OCI-LY7 (cell line): Measurements from ENCODE around the gene VAMP1. TPM values are rescaled to one million over a fixed set of nuclear protein-coding genes. Genes with fewer than 3 reads are reported as not detected.

Experiments
- BruUV-seq: library from RNA; stranded (reverse); fragments of 400-500 nt; replicated peaks from 2 replicates; lab custom pipeline; 2021; lab: Mats Ljungman, UMichigan
- CTCF ChIA-PET: fragments of 300-600 bp; sonication (Branson Sonifier 250); formaldehyde crosslinking; loops from one replicate; lab custom pipeline; 2022; ENCODE audit warnings: antibody characterized with exemption; ENCODE audit not compliant: unreplicated experiment; lab: Charles Lee
- POLR2A ChIA-PET: fragments of 300-600 bp; sonication (Branson Sonifier 250); formaldehyde crosslinking; loops from one replicate; lab custom pipeline; 2022; ENCODE audit warnings: antibody characterized with exemption; lab: Charles Lee
- DNase-seq: peaks from one replicate; pipeline ENCODE4 v3.0.0-alpha.2; 2015; ENCODE audit warnings: low spot score
- H2AFZ ChIP-seq: fragments of 200-600 bp; sonication (generic), shearing (Covaris generic); 2 replicates; pipeline ENCODE4 v1.6.1; 2014; ENCODE audit warnings: mild to moderate bottlenecking, antibody characterized with exemption, low read length, moderate library complexity
- H3K27ac ChIP-seq: fragments of 200-600 bp; sonication (generic); 2 replicates; pipeline ENCODE4 v1.5.1; 2014; ENCODE audit warnings: mixed run types, low read depth, mild to moderate bottlenecking, moderate library complexity, low read length, inconsistent platforms; ENCODE audit not compliant: poor library complexity, severe bottlenecking
- H3K36me3 ChIP-seq: fragments of 200-600 bp; sonication (generic); 2 replicates; pipeline ENCODE4 v1.6.1; 2014; ENCODE audit warnings: mild to moderate bottlenecking, antibody characterized with exemption, low read length, moderate library complexity, mixed read lengths; ENCODE audit not compliant: insufficient read depth
- H3K4me1 ChIP-seq: fragments of 200-600 bp; sonication (generic); 2 replicates; pipeline ENCODE4 v1.5.1; 2014; ENCODE audit warnings: mild to moderate bottlenecking, low read length; ENCODE audit not compliant: insufficient read depth, poor library complexity, severe bottlenecking
- H3K4me2 ChIP-seq: fragments of 200-600 bp; sonication (generic); 2 replicates; pipeline ENCODE4 v1.6.1; 2014; ENCODE audit warnings: mild to moderate bottlenecking, low read length
- H3K4me3 ChIP-seq: fragments of 200-600 bp; sonication (generic); 2 replicates; pipeline ENCODE4 v1.5.1; 2014; ENCODE audit warnings: mild to moderate bottlenecking, low read depth, low read length; ENCODE audit not compliant: poor library complexity, severe bottlenecking
- H3K79me2 ChIP-seq: fragments of 200-600 bp; sonication (generic); 2 replicates; pipeline ENCODE4 v1.6.1; 2016; ENCODE audit warnings: low read depth, mild to moderate bottlenecking, low read length, moderate library complexity, mixed read lengths; ENCODE audit not compliant: insufficient read depth
- H3K9me2 ChIP-seq: fragments of 200-600 bp; sonication (generic); 2 replicates; pipeline ENCODE4 v1.6.1; 2016; ENCODE audit warnings: mild to moderate bottlenecking, low read length, mixed read lengths; ENCODE audit not compliant: insufficient read depth
- H3K9me3 ChIP-seq: fragments of 200-600 bp; sonication (generic); 2 replicates; pipeline ENCODE4 v1.6.1; 2014; ENCODE audit warnings: mild to moderate bottlenecking, mixed run types, low read length, mixed read lengths
- H4K20me1 ChIP-seq: fragments of 200-600 bp; sonication (generic); 2 replicates; pipeline ENCODE4 v1.6.1; 2014; ENCODE audit warnings: mild to moderate bottlenecking, antibody characterized with exemption, low read length, moderate library complexity, mixed read lengths; ENCODE audit not compliant: insufficient read depth
- CTCF ChIP-seq: fragments of 200-600 bp; sonication (generic); conservative IDR thresholded peaks from 2 replicates; pipeline ENCODE4 v1.5.1; 2014; ENCODE audit warnings: mild to moderate bottlenecking, antibody characterized with exemption, low read length, moderate library complexity, mixed read lengths
- EZH2phosphoT487 ChIP-seq: fragments of 200-600 bp; sonication (generic); IDR thresholded peaks from 2 replicates; pipeline ENCODE4 v1.6.1; 2018; ENCODE audit warnings: low read depth, borderline replicate concordance, mild to moderate bottlenecking, mixed run types, antibody characterized with exemption, low read length, moderate library complexity, mixed read lengths
- intact Hi-C: fragments of 100-400 bp; cut with micrococcal nuclease; formaldehyde crosslinking; loops from one replicate; pipeline ENCODE4 v1.10.0; 2022; ENCODE audit not compliant: unreplicated experiment
- total RNA-seq, 2 experiments: library from RNA; depleted of rRNA in 1 of 2; stranded (reverse); fragments of >200 nt in 1 of 2; shearing (Covaris generic) in 1 of 2; gene quantifications; 2 replicates each; pipeline ENCODE4 v1.2.3, GENCODE V29; 2014 to 2022

Gene VAMP1
- total RNA-seq, 2 experiments from 2014 or later = 46.9 to 86.0 TPM

- Histone ChIP-seq H3K9me2 (no peaks in the 10 kb centered on the region), H3K79me2 (no peaks in the 10 kb centered on the region), H3K36me3 (no peaks in the 10 kb centered on the region), H3K4me1 (peaks cover 6% of the 10 kb centered on the region), H4K20me1 (no peaks in the 10 kb centered on the region), H3K4me3 (no peak overlapping the region), H3K4me2 (no peak overlapping the region), H3K27ac (no peak overlapping the region), H3K9me3 (no peaks in the 10 kb centered on the region), H2AFZ (no peak overlapping the region)
- CTCF ChIA-PET = no interaction called here
- no peak for DNase-seq
- BruUV-seq = no TSS peak
- TF ChIP-seq EZH2phosphoT487 (no peak), CTCF (no peak)
- intact Hi-C loops = no loop called here
- POLR2A ChIA-PET = interaction anchor here (0.5 kb wide), 1 partner anchor 117 kb away, joined by 3 read pairs; the partner anchor contains the start of gene GAPDH
These were observed 53.9 kb downstream of the VAMP1 start for GRCh38 chr12:6416596-6416995.

Other genes starting within 250 kb of the VAMP1 start
- gene PLEKHG6, start 160.0 kb downstream of the VAMP1 start, total RNA-seq (2014; rRNA removed; shearing (Covaris generic)) = not detected in 2 replicates
- not detected in 2 replicates for gene PLEKHG6, start 160.0 kb downstream of the VAMP1 start, total RNA-seq (2022)
- 23.4 and 37.3 TPM in 2 replicates for gene TNFRSF1A, start 128.6 kb downstream of the VAMP1 start, total RNA-seq (2014; rRNA removed; shearing (Covaris generic))
- 50.9 and 55.7 TPM in 2 replicates for gene TNFRSF1A, start 128.6 kb downstream of the VAMP1 start, total RNA-seq (2022)
- gene SCNN1A, start 95.1 kb downstream of the VAMP1 start, total RNA-seq (2014; rRNA removed; shearing (Covaris generic)) = 0.35 and 0.51 TPM in 2 replicates
- gene SCNN1A, start 95.1 kb downstream of the VAMP1 start, total RNA-seq (2022) = 1.0 and 1.3 TPM in 2 replicates
- not detected in 2 replicates for gene LTBR, start 86.5 kb downstream of the VAMP1 start, total RNA-seq (2014; rRNA removed; shearing (Covaris generic))
- not detected in 2 replicates for gene LTBR, start 86.5 kb downstream of the VAMP1 start, total RNA-seq (2022)
- gene CD27, start 25.7 kb downstream of the VAMP1 start, total RNA-seq (2014; rRNA removed; shearing (Covaris generic)) = 18.0 and 19.8 TPM in 2 replicates
- gene CD27, start 25.7 kb downstream of the VAMP1 start, total RNA-seq (2022) = 39.9 and 48.3 TPM in 2 replicates
- gene TAPBPL, start 18.6 kb downstream of the VAMP1 start, total RNA-seq (2014; rRNA removed; shearing (Covaris generic)) = 18.4 and 23.7 TPM in 2 replicates
- 22.2 and 25.5 TPM in 2 replicates for gene TAPBPL, start 18.6 kb downstream of the VAMP1 start, total RNA-seq (2022)
- 152 and 164 TPM in 2 replicates for gene MRPL51, start 22.6 kb upstream of the VAMP1 start, total RNA-seq (2014; rRNA removed; shearing (Covaris generic))
- gene MRPL51, start 22.6 kb upstream of the VAMP1 start, total RNA-seq (2022) = 280 and 338 TPM in 2 replicates
- 157 and 195 TPM in 2 replicates for gene NCAPD2, start 23.4 kb upstream of the VAMP1 start, total RNA-seq (2014; rRNA removed; shearing (Covaris generic))
- 225 and 267 TPM in 2 replicates for gene NCAPD2, start 23.4 kb upstream of the VAMP1 start, total RNA-seq (2022)
- gene GAPDH, start 63.8 kb upstream of the VAMP1 start, total RNA-seq (2014; rRNA removed; shearing (Covaris generic)) = 3,369 and 3,801 TPM in 2 replicates
- 3,794 and 4,502 TPM in 2 replicates for gene GAPDH, start 63.8 kb upstream of the VAMP1 start, total RNA-seq (2022)
- 16.9 and 25.4 TPM in 2 replicates for gene IFFO1, start 85.4 kb upstream of the VAMP1 start, total RNA-seq (2014; rRNA removed; shearing (Covaris generic))
- gene IFFO1, start 85.4 kb upstream of the VAMP1 start, total RNA-seq (2022) = 30.5 and 32.3 TPM in 2 replicates
- gene NOP2, start 97.6 kb upstream of the VAMP1 start, total RNA-seq (2014; rRNA removed; shearing (Covaris generic)) = 87.9 and 116 TPM in 2 replicates
- 86.5 and 100 TPM in 2 replicates for gene NOP2, start 97.6 kb upstream of the VAMP1 start, total RNA-seq (2022)
- 287 and 319 TPM in 2 replicates for gene CHD4, start 136.7 kb upstream of the VAMP1 start, total RNA-seq (2014; rRNA removed; shearing (Covaris generic))
- gene CHD4, start 136.7 kb upstream of the VAMP1 start, total RNA-seq (2022) = 247 and 267 TPM in 2 replicates
- 7.7 and 14.4 TPM in 2 replicates for gene LPAR5, start 165.3 kb upstream of the VAMP1 start, total RNA-seq (2014; rRNA removed; shearing (Covaris generic))
- 25.3 and 25.6 TPM in 2 replicates for gene LPAR5, start 165.3 kb upstream of the VAMP1 start, total RNA-seq (2022)
- gene ACRBP, start 176.8 kb upstream of the VAMP1 start, total RNA-seq (2014; rRNA removed; shearing (Covaris generic)) = 3.6 and 4.4 TPM in 2 replicates
- gene ACRBP, start 176.8 kb upstream of the VAMP1 start, total RNA-seq (2022) = 9.3 and 9.4 TPM in 2 replicates
- 27.1 and 38.1 TPM in 2 replicates for gene ING4, start 192.4 kb upstream of the VAMP1 start, total RNA-seq (2014; rRNA removed; shearing (Covaris generic))
- 30.8 and 37.0 TPM in 2 replicates for gene ING4, start 192.4 kb upstream of the VAMP1 start, total RNA-seq (2022)
- 48.2 and 48.6 TPM in 2 replicates for gene ZNF384, start 218.7 kb upstream of the VAMP1 start, total RNA-seq (2014; rRNA removed; shearing (Covaris generic))
- 95.5 and 109 TPM in 2 replicates for gene ZNF384, start 218.7 kb upstream of the VAMP1 start, total RNA-seq (2022)
- 0.98 and 1.2 TPM in 2 replicates for gene PIANP, start 230.1 kb upstream of the VAMP1 start, total RNA-seq (2014; rRNA removed; shearing (Covaris generic))
- 15.2 and 15.4 TPM in 2 replicates for gene PIANP, start 230.1 kb upstream of the VAMP1 start, total RNA-seq (2022)